Endothelial cell of umbilical vein (primary cell): Measurements from ENCODE around the gene TAF1A. TPM values are rescaled to one million over a fixed set of nuclear protein-coding genes. Genes with fewer than 3 reads are reported as not detected.

Experiments
- BruUV-seq: library from RNA; stranded (reverse); fragments of 400-500 nt; replicated peaks from 2 replicates; lab custom pipeline; 2021; lab: Mats Ljungman, UMichigan
- CTCF ChIA-PET: fragments of 300-600, 350-600 bp; sonication (Branson Sonifier 250); formaldehyde crosslinking; loops from one replicate; lab custom pipeline; 2021; ENCODE audit warnings: antibody characterized with exemption, inconsistent platforms; lab: Charles Lee
- POLR2A ChIA-PET: fragments of 300-600, 350-600 bp; sonication (Branson Sonifier 250); formaldehyde crosslinking; loops from one replicate; lab custom pipeline; 2021; ENCODE audit warnings: antibody characterized with exemption, inconsistent platforms; lab: Charles Lee
- DNase-seq: peaks from one replicate; pipeline ENCODE4 v3.0.0-alpha.2; 2011; ENCODE audit warnings: low read depth, low spot score
- FAIRE-seq: peaks from 2 replicates; lab custom pipeline; 2011; peaks lifted over from hg19 to GRCh38; lab: Jason Lieb, UNC
- H2AFZ ChIP-seq: 2 replicates; pipeline ENCODE4 v1.6.0; 2012; ENCODE audit warnings: low read depth, low read length, control low read depth, inconsistent platforms
- H3K27ac ChIP-seq: 2 replicates; pipeline ENCODE4 v1.5.1; 2011; ENCODE audit warnings: low read depth, mild to moderate bottlenecking, control low read depth, low read length, moderate library complexity; ENCODE audit not compliant: insufficient read depth
- H3K27me3 ChIP-seq, 2 experiments: 2 replicates each; pipeline versions ENCODE4 v1.6.0 to v1.6.1; 2011; ENCODE audit warnings: low read length in 2 of 2, mixed read lengths in 1 of 2; ENCODE audit not compliant: control insufficient read depth in 2 of 2, insufficient read depth in 2 of 2
- H3K36me3 ChIP-seq, 2 experiments: 2 replicates in 1 of 2; 3 replicates in 1 of 2; pipeline ENCODE4 v1.5.1; 2011; ENCODE audit warnings: low read length in 2 of 2, mild to moderate bottlenecking in 1 of 2, moderate library complexity in 1 of 2; ENCODE audit not compliant: control insufficient read depth in 2 of 2, insufficient read depth in 2 of 2; ENCODE audit errors: extremely low read depth in 1 of 2
- H3K4me1 ChIP-seq: 3 replicates; pipeline ENCODE4 v1.5.1; 2011; ENCODE audit warnings: mild to moderate bottlenecking, low read length; ENCODE audit not compliant: control insufficient read depth, insufficient read depth; ENCODE audit errors: extremely low read depth
- H3K4me2 ChIP-seq: 2 replicates; pipeline ENCODE4 v1.6.1; 2011; ENCODE audit warnings: low read length, control low read depth, mixed read lengths; ENCODE audit not compliant: insufficient read depth
- H3K4me3 ChIP-seq, 3 experiments: fragments of 200-600 bp in 1 of 3; sonication (generic), shearing (Covaris generic) in 1 of 3; replicated peaks in 1 of 3; 2 replicates each; pipeline ENCODE4 v1.5.1; 2011 to 2016; ENCODE audit warnings: control low read depth in 3 of 3, low read length in 3 of 3, mild to moderate bottlenecking in 2 of 3, inconsistent platforms in 1 of 3, low read depth in 1 of 3, moderate library complexity in 1 of 3; ENCODE audit not compliant: insufficient read depth in 1 of 3
- H3K79me2 ChIP-seq: 2 replicates; pipeline ENCODE4 v1.6.0; 2012; ENCODE audit warnings: low read length, inconsistent platforms; ENCODE audit not compliant: control insufficient read depth, insufficient read depth
- H3K9ac ChIP-seq: replicated peaks from 2 replicates; pipeline ENCODE3; 2011; ENCODE audit warnings: low read length, control low read depth; ENCODE audit not compliant: insufficient read depth; ENCODE audit errors: extremely low read depth
- H3K9me1 ChIP-seq: replicated peaks from 3 replicates; pipeline ENCODE4 v1.6.0; 2011; ENCODE audit warnings: mild to moderate bottlenecking, low read length; ENCODE audit not compliant: control insufficient read depth, insufficient read depth; ENCODE audit errors: extremely low read depth
- H3K9me3 ChIP-seq: replicated peaks from 2 replicates; pipeline ENCODE4 v1.5.1; 2012; ENCODE audit warnings: low read length, inconsistent platforms; ENCODE audit not compliant: control insufficient read depth, insufficient read depth
- H4K20me1 ChIP-seq: replicated peaks from 2 replicates; pipeline ENCODE3; 2011; ENCODE audit warnings: mild to moderate bottlenecking, low read length; ENCODE audit not compliant: control insufficient read depth, insufficient read depth; ENCODE audit errors: extremely low read depth
- EZH2 ChIP-seq: IDR thresholded peaks from 2 replicates; pipeline ENCODE4 v1.6.1; 2012; ENCODE audit warnings: borderline replicate concordance, low read depth, mild to moderate bottlenecking, moderate library complexity, low read length, inconsistent platforms; ENCODE audit not compliant: severe bottlenecking
- FOS ChIP-seq: IDR thresholded peaks from 2 replicates; pipeline ENCODE4 v1.6.1; 2011; ENCODE audit warnings: mild to moderate bottlenecking, low read length, moderate library complexity, borderline replicate concordance; ENCODE audit not compliant: insufficient read depth
- GATA2 ChIP-seq: IDR thresholded peaks from 2 replicates; pipeline ENCODE4 v1.7.0; 2011; ENCODE audit warnings: low read depth, mild to moderate bottlenecking, moderate library complexity, mixed read lengths, low read length; ENCODE audit not compliant: insufficient read length, insufficient read depth
- JUN ChIP-seq: IDR thresholded peaks from 2 replicates; pipeline ENCODE4 v1.6.1; 2011; ENCODE audit warnings: borderline replicate concordance, low read depth; ENCODE audit not compliant: insufficient read length, insufficient read depth
- MYC ChIP-seq: IDR thresholded peaks from one replicate; pipeline ENCODE4 v1.6.1; 2011; ENCODE audit warnings: mild to moderate bottlenecking, low read depth, low read length
- POLR2A ChIP-seq: IDR thresholded peaks from 2 replicates; pipeline ENCODE4 v1.6.1; 2012; ENCODE audit warnings: low read depth, mild to moderate bottlenecking, control low read depth, low read length
- POLR2AphosphoS5 ChIP-seq: IDR thresholded peaks from 2 replicates; pipeline ENCODE4 v1.6.1; 2012; ENCODE audit warnings: low read depth, mild to moderate bottlenecking, control low read depth, low read length, moderate library complexity; ENCODE audit not compliant: insufficient read depth
- dilution Hi-C: fragments of 300-500 bp; cut with MboI; formaldehyde crosslinking; loops from one replicate; pipeline ENCODE4 v1.15.0; 2019; ENCODE audit warnings: low sequenced_read_pairs; ENCODE audit not compliant: extremely low pct_ligation_motif_present
- intact Hi-C: fragments of 100-400 bp; cut with micrococcal nuclease; formaldehyde crosslinking; loops from one replicate; pipeline ENCODE4 v1.10.0; 2022
- polyA plus RNA-seq, 4 experiments: library from polyadenylated mRNA; depleted of rRNA in 3 of 4; stranded (reverse) in 3 of 4; unstranded in 1 of 4; fragments of >200 nt; gene quantifications; 2 replicates each; pipeline versions ENCODE4 v1.2.1 to v1.2.3, GENCODE V29; 2011 to 2012; ENCODE audit warnings: missing spikeins in 1 of 4
- total RNA-seq: library from RNA; stranded (reverse); gene quantifications from 2 replicates; pipeline ENCODE4 v1.2.3, GENCODE V29; 2021
- TF ChIP-seq, protein P1 (sequence below): IDR thresholded peaks from 2 replicates; pipeline ENCODE4 v1.6.1; 2011; ENCODE audit not compliant: insufficient read depth, insufficient read length
- TF ChIP-seq, protein P2 (sequence below), 2 donors: IDR thresholded peaks; 1 replicate in 1 of 2; 2 replicates in 1 of 2; pipeline ENCODE4 v1.5.1; 2011; ENCODE audit warnings: low read length in 2 of 2, mild to moderate bottlenecking in 2 of 2, moderate library complexity in 2 of 2, control low read depth in 1 of 2, inconsistent platforms in 1 of 2, low read depth in 1 of 2; ENCODE audit not compliant: insufficient read depth in 1 of 2; ENCODE audit errors: extremely low read depth in 1 of 2

TAF1A gene
- total and polyA plus RNA-seq, 2 donors (not counting 3 experiments of a cell fraction or from before 2014, with no cell fraction given): 1.3 to 5.3 TPM

DNA sequence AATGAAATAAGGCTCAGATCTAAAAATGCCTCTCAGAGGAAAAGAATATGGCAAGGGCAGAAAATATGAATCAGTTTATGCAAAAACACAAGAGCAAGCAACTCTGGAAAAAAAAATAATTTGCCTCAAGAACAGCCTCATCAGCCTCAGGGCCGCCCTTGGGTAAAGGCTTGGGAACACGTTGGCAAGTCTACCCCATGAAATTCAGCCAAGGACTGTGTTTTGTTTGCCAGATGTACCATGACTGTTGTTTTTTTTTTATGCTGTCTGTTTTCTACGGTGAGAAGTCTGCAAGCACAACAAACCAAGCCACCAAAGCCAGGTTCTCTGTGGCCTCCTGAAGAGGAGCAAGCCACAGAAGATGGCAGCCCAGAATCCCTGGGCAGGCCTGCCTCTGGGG lies 59.8 kb downstream of the TAF1A start:
- no TSS peak for BruUV-seq
- CTCF ChIA-PET: interaction anchor here (1.0 kb wide), 1 partner anchor 105 kb away, joined by 4 read pairs; no protein-coding TSS in a partner anchor

More for the DNA sequence above, 59.8 kb downstream of the TAF1A start:
- no peaks in the 10 kb centered on the region for H4K20me1 ChIP-seq
- no peak overlapping the region for H3K9ac ChIP-seq
- no peaks in the 10 kb centered on the region for H3K4me1 ChIP-seq
- no peaks in the 10 kb centered on the region for H3K36me3 ChIP-seq
- DNase-seq (no peak), FAIRE-seq (no peak)
- no peak overlapping the region for H2AFZ ChIP-seq
- H3K79me2 ChIP-seq: no peaks in the 10 kb centered on the region
- H3K9me3 ChIP-seq: no peaks in the 10 kb centered on the region
- H3K27ac ChIP-seq: no peak overlapping the region
- dilution Hi-C loops: no loop called here
- H3K9me1 ChIP-seq: no peaks in the 10 kb centered on the region
- no peak overlapping the region for H3K4me3 ChIP-seq
- H3K4me2 ChIP-seq: no peak overlapping the region
- no peak for TF ChIP-seq POLR2AphosphoS5
- no peak for TF ChIP-seq JUN
- TF ChIP-seq, protein P1, sequence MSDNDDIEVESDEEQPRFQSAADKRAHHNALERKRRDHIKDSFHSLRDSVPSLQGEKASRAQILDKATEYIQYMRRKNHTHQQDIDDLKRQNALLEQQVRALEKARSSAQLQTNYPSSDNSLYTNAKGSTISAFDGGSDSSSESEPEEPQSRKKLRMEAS: no peak
- no peak for TF ChIP-seq POLR2A
- TF ChIP-seq EZH2: no peak
- TF ChIP-seq MYC: no peak
- TF ChIP-seq GATA2: no peak
- TF ChIP-seq FOS: no peak
- TF ChIP-seq, protein P2, sequence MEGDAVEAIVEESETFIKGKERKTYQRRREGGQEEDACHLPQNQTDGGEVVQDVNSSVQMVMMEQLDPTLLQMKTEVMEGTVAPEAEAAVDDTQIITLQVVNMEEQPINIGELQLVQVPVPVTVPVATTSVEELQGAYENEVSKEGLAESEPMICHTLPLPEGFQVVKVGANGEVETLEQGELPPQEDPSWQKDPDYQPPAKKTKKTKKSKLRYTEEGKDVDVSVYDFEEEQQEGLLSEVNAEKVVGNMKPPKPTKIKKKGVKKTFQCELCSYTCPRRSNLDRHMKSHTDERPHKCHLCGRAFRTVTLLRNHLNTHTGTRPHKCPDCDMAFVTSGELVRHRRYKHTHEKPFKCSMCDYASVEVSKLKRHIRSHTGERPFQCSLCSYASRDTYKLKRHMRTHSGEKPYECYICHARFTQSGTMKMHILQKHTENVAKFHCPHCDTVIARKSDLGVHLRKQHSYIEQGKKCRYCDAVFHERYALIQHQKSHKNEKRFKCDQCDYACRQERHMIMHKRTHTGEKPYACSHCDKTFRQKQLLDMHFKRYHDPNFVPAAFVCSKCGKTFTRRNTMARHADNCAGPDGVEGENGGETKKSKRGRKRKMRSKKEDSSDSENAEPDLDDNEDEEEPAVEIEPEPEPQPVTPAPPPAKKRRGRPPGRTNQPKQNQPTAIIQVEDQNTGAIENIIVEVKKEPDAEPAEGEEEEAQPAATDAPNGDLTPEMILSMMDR (IDR thresholded peaks at IDR 0.05; ENCODE audit: extremely low read depth in 1 of 2, insufficient read depth in 1 of 2, low read depth in 1 of 2, low read length in 2 of 2): no peak
- intact Hi-C loops: no loop called here
- no peaks in the 10 kb centered on the region for H3K27me3 ChIP-seq
- POLR2A ChIA-PET: no interaction called here
